ENCODE measurements around the gene TMEM191C.
"Not testable (repeated sequence)": the region's sequence is repeated elsewhere in the genome, so short reads cannot be mapped to it uniquely, and the experiment has no call there.

DNA sequence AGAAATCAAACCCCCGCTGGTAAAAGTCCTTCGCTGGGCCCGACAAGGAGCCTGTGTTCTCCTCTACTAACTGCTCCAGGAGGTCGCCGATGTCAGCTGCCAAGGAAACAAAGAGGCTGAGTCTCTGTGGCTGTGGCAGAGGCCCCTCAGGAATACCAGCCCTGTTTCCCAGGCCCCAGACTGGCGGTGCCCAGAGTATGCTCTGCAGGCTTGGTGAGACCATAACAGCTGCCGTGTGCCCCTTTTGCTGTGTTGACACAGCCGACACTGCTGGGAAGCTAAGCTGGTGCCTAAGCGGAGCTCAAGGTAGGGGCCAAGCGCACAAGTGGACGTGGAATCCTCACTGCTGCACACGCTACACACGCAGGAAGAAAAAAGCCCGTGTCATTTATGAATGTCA is 16.9 kb downstream of the TMEM191C start:
- TF ChIP-seq, protein P1, sequence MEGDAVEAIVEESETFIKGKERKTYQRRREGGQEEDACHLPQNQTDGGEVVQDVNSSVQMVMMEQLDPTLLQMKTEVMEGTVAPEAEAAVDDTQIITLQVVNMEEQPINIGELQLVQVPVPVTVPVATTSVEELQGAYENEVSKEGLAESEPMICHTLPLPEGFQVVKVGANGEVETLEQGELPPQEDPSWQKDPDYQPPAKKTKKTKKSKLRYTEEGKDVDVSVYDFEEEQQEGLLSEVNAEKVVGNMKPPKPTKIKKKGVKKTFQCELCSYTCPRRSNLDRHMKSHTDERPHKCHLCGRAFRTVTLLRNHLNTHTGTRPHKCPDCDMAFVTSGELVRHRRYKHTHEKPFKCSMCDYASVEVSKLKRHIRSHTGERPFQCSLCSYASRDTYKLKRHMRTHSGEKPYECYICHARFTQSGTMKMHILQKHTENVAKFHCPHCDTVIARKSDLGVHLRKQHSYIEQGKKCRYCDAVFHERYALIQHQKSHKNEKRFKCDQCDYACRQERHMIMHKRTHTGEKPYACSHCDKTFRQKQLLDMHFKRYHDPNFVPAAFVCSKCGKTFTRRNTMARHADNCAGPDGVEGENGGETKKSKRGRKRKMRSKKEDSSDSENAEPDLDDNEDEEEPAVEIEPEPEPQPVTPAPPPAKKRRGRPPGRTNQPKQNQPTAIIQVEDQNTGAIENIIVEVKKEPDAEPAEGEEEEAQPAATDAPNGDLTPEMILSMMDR (conservative IDR thresholded peaks at IDR 0.05; ENCODE audit: low read depth, low read length): not testable (repeated sequence)
- TF ChIP-seq EZH2 (IDR thresholded peaks at IDR 0.05; ENCODE audit: borderline replicate concordance, low read depth, low read length, poor library complexity, severe bottlenecking): not testable (repeated sequence)

Measured in A673 (cell line).